ENCODE results near the gene KCNK18. TPM values are rescaled to one million over a fixed set of nuclear protein-coding genes. Genes with fewer than 3 reads are reported as not detected.
A peak's percentile ranks its signal among the peaks of the same experiment; 100 is the strongest.

Gene KCNK18
- total and polyA plus RNA-seq, 2 donors = 0.02 TPM; not detected in 1

DNA sequence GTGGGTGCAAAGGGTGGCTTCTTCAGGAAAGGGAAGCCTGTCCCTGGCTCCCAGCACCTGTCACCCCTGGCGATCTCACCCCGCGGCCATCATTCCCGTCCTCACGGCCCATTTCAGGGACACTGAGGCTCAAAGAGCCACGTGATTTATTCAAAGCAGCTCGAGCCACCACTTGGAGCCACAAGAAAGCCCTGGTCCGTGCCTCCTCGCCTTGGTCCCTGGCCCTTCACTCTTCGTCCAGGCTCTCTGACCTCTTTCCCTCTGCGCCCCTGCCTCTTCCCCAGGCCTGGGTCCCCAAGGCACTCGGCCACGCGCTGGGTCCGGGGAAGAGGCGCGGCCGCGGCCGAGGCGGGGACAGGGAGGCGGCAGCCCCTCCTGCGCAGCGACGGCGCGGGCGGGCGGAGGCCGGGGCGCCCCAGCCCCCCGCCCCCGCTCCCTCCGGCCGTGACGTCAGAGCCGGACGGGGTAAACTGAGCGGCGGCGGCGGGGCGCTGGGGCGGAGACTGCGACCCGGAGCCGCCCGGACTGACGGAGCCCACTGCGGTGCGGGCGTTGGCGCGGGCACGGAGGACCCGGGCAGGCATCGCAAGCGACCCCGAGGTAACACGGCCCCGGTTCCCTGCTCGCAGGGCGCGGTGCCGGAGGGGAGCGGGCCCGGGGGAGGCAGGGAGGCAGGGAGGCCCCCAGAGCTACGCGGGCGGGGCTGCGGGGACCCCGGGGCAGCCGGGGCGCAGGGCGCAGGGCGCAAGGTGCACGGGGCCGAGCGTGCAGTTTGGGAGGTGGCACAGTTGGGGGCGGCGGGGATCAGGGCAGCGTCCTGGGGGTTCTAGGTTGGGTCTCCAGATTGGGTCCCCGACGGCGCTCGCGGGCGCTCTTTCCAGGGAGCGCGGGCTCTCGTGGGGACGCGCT, 43.6 kb downstream of the KCNK18 start, which contains the start of gene SLC18A2:
TSS of gene SLC18A2 (plus strand) at position 494 of the 909 bp plus-strand sequence. CDS start 580 bp downstream, outside the sequence.
- H3K9me3 ChIP-seq (ENCODE audit: control insufficient read depth in 2 of 2, insufficient read depth in 1 of 2, low read length in 1 of 2) = no peaks in the 10 kb centered on the region
- H3K36me3 ChIP-seq (ENCODE audit: control insufficient read depth in 2 of 2, insufficient read depth in 2 of 2, low read length in 1 of 2) = no peaks in the 10 kb centered on the region
- no peak within 1 kb of the TSS for H3K27ac ChIP-seq (ENCODE audit: low read depth in 1 of 2, low read length in 1 of 2)
- 10% methylated on average over 93 of the region's 93 CpGs for whole genome bisulfite sequencing
- H3K4me3 ChIP-seq (ENCODE audit: low read length in 2 of 2) = peak within 1 kb of the TSS; percentile 34 to 68
- H3K4me1 ChIP-seq (ENCODE audit: control insufficient read depth in 2 of 2, insufficient read depth in 2 of 2, low read length in 2 of 2) = peaks cover 12 to 26% of the 10 kb centered on the region in 2 donors
- H3K27me3 ChIP-seq (ENCODE audit: control insufficient read depth in 2 of 2, insufficient read depth in 1 of 2, low read length in 1 of 2) = peaks cover 32 to 82% of the 10 kb centered on the region in 2 donors
- DNase-seq (ENCODE audit: low read depth in 6 of 9, low spot score in 9 of 9) = no peak

DNA sequence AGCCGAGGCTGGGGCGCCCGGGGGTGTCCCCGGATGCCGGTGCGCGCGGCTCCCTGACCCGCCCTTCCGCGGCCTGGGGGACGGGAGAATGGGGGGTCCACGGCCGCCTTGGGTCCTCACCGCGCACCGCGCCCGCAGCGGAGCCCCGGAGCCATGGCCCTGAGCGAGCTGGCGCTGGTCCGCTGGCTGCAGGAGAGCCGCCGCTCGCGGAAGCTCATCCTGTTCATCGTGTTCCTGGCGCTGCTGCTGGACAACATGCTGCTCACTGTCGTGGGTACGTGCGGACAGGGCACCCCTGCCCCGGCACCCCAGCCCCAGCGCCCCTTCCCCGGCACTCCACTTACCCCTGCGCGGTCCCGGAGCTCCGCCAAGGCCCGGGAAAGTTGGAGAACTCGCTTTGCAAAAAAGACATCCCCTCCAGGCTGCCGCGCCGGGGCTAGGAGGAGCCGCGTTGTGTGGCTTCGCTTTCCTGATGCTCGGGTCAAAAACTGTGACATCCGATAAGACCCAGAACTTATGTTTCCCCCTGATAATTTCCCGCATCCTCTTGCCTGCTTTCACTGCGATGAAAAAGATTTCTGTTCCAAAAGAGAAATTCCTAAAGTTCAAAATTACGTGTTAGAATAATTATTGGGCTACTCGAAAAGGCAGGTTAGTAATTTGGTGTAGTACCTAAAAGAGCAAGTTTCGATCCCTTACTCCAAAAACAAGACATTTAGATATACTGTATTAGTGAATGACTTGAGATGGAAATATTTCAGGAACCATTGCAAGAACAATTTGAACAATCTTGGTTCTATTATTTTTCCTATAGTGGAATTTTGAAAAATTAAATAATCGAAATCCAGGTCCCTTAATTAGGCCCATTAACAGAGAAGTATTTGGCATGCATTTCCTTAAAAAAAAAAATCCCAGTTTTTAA, 44.5 kb downstream of the KCNK18 start:
- DNase-seq (ENCODE audit: low read depth in 6 of 9, low spot score in 9 of 9) = no peak
- Histone ChIP-seq H3K36me3 (ENCODE audit: control insufficient read depth in 2 of 2, insufficient read depth in 2 of 2, low read length in 1 of 2) (no peaks in the 10 kb centered on the region), H3K27me3 (ENCODE audit: control insufficient read depth in 2 of 2, insufficient read depth in 1 of 2, low read length in 1 of 2) (peaks cover 32 to 74% of the 10 kb centered on the region in 2 donors), H3K9me3 (ENCODE audit: control insufficient read depth in 2 of 2, insufficient read depth in 1 of 2, low read length in 1 of 2) (no peaks in the 10 kb centered on the region), H3K4me1 (ENCODE audit: control insufficient read depth in 2 of 2, insufficient read depth in 2 of 2, low read length in 2 of 2) (peaks cover 21 to 33% of the 10 kb centered on the region in 2 donors), H3K4me3 (ENCODE audit: low read length in 2 of 2) (peak overlapping the region; percentile 34 to 68), H3K27ac (ENCODE audit: low read depth in 1 of 2, low read length in 1 of 2) (no peak overlapping the region)
- 5% methylated on average over 56 of the region's 56 CpGs for WGBS

DNA sequence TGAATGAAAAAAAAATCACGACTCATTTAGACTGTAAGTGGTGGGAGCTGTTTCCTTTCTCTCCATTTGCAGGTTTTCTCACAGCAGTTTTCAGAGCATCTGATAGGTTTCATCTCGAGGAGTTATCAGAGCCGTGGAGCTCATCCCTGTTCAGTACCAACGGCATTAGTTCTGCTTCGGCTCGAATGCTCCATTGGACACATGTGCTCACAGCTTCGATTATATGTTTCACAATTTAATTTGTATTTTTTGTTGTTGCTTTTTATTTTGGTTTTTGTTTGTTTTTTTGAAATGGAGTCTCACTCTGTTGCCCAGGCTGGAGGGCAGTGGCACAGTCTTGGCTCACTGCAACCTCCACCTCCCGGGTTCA, 45.2 kb downstream of the KCNK18 start:
- peaks cover 24 to 39% of the 10 kb centered on the region in 2 donors for H3K4me1 ChIP-seq (ENCODE audit: control insufficient read depth in 2 of 2, insufficient read depth in 2 of 2, low read length in 2 of 2)
- H3K4me3 ChIP-seq (ENCODE audit: low read length in 2 of 2) = no peak overlapping the region
- 96% methylated on average over 8 of the region's 8 CpGs for WGBS
- no peaks in the 10 kb centered on the region for H3K9me3 ChIP-seq (ENCODE audit: control insufficient read depth in 2 of 2, insufficient read depth in 1 of 2, low read length in 1 of 2)
- peaks cover 32 to 73% of the 10 kb centered on the region in 2 donors for H3K27me3 ChIP-seq (ENCODE audit: control insufficient read depth in 2 of 2, insufficient read depth in 1 of 2, low read length in 1 of 2)
- H3K36me3 ChIP-seq (ENCODE audit: control insufficient read depth in 2 of 2, insufficient read depth in 2 of 2, low read length in 1 of 2) = no peaks in the 10 kb centered on the region
- H3K27ac ChIP-seq (ENCODE audit: low read depth in 1 of 2, low read length in 1 of 2) = no peak overlapping the region
- DNase-seq (ENCODE audit: low read depth in 6 of 9, low spot score in 9 of 9) = no peak

DNA sequence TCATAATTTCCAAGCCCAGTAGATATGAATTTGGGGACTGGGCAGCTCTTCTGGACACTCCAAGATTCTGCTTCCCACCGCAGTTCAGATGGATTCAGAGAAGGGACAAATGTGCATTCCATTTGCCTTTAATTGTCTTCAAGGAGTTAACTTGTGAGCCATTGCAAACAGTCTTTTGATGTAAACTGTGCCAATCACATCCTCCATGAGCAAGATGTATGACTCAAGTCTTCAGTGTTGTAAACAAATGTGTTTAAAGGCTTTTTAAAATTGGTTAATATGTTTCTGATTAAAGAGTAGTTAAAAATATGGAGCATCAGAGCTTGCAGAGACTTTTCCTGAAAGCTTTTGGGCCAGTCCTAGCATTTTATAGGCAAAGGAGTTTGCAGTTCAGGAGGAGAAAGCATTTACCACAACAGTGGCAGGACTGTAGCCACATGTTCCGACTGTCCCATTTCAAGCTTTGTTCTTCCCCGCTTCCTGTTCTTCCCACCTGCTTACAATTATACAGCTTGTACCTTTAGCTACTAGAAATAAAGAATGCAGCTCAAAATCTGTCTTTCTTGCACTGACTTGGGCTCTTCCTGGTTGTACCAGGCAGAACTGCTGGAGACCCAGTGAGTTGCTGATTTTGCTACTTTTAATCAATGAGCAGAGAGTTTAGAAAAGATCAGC, 49.8 kb downstream of the KCNK18 start:
- Histone ChIP-seq H3K27me3 (ENCODE audit: control insufficient read depth in 2 of 2, insufficient read depth in 1 of 2, low read length in 1 of 2) (peaks cover 13 to 35% of the 10 kb centered on the region in 2 donors), H3K27ac (ENCODE audit: low read depth in 1 of 2, low read length in 1 of 2) (peak overlapping the region; percentile 87 to 92), H3K4me3 (ENCODE audit: low read length in 2 of 2) (peak overlapping the region; percentile 2 to 34), H3K4me1 (ENCODE audit: control insufficient read depth in 2 of 2, insufficient read depth in 2 of 2, low read length in 2 of 2) (peaks cover 58 to 66% of the 10 kb centered on the region in 2 donors), H3K36me3 (ENCODE audit: control insufficient read depth in 2 of 2, insufficient read depth in 2 of 2, low read length in 1 of 2) (no peaks in the 10 kb centered on the region), H3K9me3 (ENCODE audit: control insufficient read depth in 2 of 2, insufficient read depth in 1 of 2, low read length in 1 of 2) (no peaks in the 10 kb centered on the region)
- DNase-seq (ENCODE audit: low read depth in 6 of 9, low spot score in 9 of 9) = peak in 6 of 9 donors; percentile 51 to 85 (median 69)
- 40% methylated on average over 3 of the region's 3 CpGs for WGBS

GRCh38 chr10:117248750-117249465, 51.6 kb downstream of the KCNK18 start:
- Histone ChIP-seq H3K27me3 (ENCODE audit: control insufficient read depth in 2 of 2, insufficient read depth in 1 of 2, low read length in 1 of 2) (peaks cover 2 to 17% of the 10 kb centered on the region in 2 donors), H3K4me3 (ENCODE audit: low read length in 2 of 2) (peak overlapping the region in 1 of 2 donors; percentile 23)
- DNase-seq (ENCODE audit: low read depth in 6 of 9, low spot score in 9 of 9) = peak in 1 of 9 donors; percentile 31

DNA sequence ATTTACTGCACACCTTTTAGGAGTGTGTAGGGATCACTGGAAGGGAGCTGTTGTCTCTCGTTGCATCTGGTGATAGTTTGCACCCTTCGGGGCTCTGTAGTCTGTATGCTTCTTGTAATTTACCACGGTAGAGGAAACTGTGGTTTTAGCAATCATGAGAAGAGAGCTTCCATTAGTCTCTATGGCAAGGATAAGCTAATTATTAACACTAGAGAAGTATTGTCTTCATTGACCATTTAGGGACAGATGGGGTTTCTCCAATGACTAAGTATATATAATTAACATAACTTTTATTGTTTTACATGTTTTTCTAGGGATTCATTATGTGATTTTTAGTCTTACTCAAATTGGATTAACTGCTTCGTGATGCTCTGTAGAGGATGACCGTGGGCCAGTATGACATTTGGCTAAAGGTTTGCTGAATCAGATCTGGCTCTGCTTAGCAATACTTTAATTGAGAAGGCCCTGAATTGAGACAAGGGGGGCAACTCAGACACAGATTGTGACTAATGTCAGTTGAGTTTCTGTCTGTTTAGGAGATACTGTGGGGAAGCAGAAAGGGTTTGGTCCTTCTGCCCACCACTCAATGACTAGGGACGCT, 52.3 kb downstream of the KCNK18 start:
- Histone ChIP-seq H3K9me3 (ENCODE audit: control insufficient read depth in 2 of 2, insufficient read depth in 1 of 2, low read length in 1 of 2) (no peaks in the 10 kb centered on the region), H3K27ac (ENCODE audit: low read depth in 1 of 2, low read length in 1 of 2) (peak overlapping the region; percentile 67 to 89), H3K4me1 (ENCODE audit: control insufficient read depth in 2 of 2, insufficient read depth in 2 of 2, low read length in 2 of 2) (peaks cover 64 to 73% of the 10 kb centered on the region in 2 donors), H3K27me3 (ENCODE audit: control insufficient read depth in 2 of 2, insufficient read depth in 1 of 2, low read length in 1 of 2) (peaks cover 0 to 10% of the 10 kb centered on the region in 2 donors), H3K36me3 (ENCODE audit: control insufficient read depth in 2 of 2, insufficient read depth in 2 of 2, low read length in 1 of 2) (no peaks in the 10 kb centered on the region), H3K4me3 (ENCODE audit: low read length in 2 of 2) (peak overlapping the region in 1 of 2 donors; percentile 23)
- WGBS = 51% methylated on average over 6 of the region's 6 CpGs
- peak in 1 of 9 donors; percentile 67 for DNase-seq (ENCODE audit: low read depth in 6 of 9, low spot score in 9 of 9)

More at GRCh38 chr10:117248750-117249465, 51.6 kb downstream of the KCNK18 start:
- no peaks in the 10 kb centered on the region for H3K9me3 ChIP-seq (ENCODE audit: control insufficient read depth in 2 of 2, insufficient read depth in 1 of 2, low read length in 1 of 2)
- peak overlapping the region; percentile 64 to 89 for H3K27ac ChIP-seq (ENCODE audit: low read depth in 1 of 2, low read length in 1 of 2)
- no peaks in the 10 kb centered on the region for H3K36me3 ChIP-seq (ENCODE audit: control insufficient read depth in 2 of 2, insufficient read depth in 2 of 2, low read length in 1 of 2)
- 34% methylated on average over 10 of the region's 10 CpGs for WGBS
- peaks cover 64 to 73% of the 10 kb centered on the region in 2 donors for H3K4me1 ChIP-seq (ENCODE audit: control insufficient read depth in 2 of 2, insufficient read depth in 2 of 2, low read length in 2 of 2)

DNA sequence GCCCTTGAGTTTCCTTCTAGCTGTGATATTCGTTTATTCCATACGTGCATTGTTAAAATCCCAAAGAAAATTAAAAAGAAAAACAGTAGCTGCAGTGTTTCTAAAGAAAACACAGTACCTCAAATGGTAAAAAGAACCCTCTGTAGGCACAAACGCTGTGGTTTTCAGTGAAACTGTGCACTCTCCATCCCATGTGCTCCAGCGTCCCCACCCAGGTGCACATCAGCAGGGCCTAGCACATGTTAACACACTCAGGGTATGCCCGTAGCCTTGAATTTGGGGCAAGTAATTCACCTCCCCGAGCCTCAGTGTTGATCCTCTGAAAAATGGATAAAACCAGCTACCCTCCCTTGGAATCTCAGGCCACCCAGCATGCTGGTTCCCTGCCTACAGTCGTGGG, 53.1 kb downstream of the KCNK18 start:
- peaks cover 0 to 3% of the 10 kb centered on the region in 2 donors for H3K27me3 ChIP-seq (ENCODE audit: control insufficient read depth in 2 of 2, insufficient read depth in 1 of 2, low read length in 1 of 2)
- peaks cover 0 to under 1% of the 10 kb centered on the region in 2 donors for H3K9me3 ChIP-seq (ENCODE audit: control insufficient read depth in 2 of 2, insufficient read depth in 1 of 2, low read length in 1 of 2)
- DNase-seq (ENCODE audit: low read depth in 6 of 9, low spot score in 9 of 9) = peak in 4 of 9 donors; percentile 58 to 83 (median 64)
- WGBS = 37% methylated on average over 7 of the region's 7 CpGs
- no peaks in the 10 kb centered on the region for H3K36me3 ChIP-seq (ENCODE audit: control insufficient read depth in 2 of 2, insufficient read depth in 2 of 2, low read length in 1 of 2)
- no peak overlapping the region for H3K4me3 ChIP-seq (ENCODE audit: low read length in 2 of 2)
- H3K4me1 ChIP-seq (ENCODE audit: control insufficient read depth in 2 of 2, insufficient read depth in 2 of 2, low read length in 2 of 2) = peaks cover 61 to 68% of the 10 kb centered on the region in 2 donors
- H3K27ac ChIP-seq (ENCODE audit: low read depth in 1 of 2, low read length in 1 of 2) = peak overlapping the region; percentile 67 to 89
